Smooth muscle cell (in vitro differentiated cells): ENCODE measurements around the gene CALM1. TPM values are rescaled to one million over a fixed set of nuclear protein-coding genes. Genes with fewer than 3 reads are reported as not detected.

ENCODE experiments used
- DNase-seq: peaks from one replicate; lab custom pipeline; 2025; ENCODE audit not compliant: unreplicated experiment; lab: John Stamatoyannopoulos, UW
- H2AFZ ChIP-seq: fragments of 200-600 bp; sonication (generic); 2 replicates; pipeline ENCODE4 v1.6.0; 2016; ENCODE audit warnings: antibody characterized with exemption, low read depth, mild to moderate bottlenecking
- H3F3A ChIP-seq: fragments of 200-600 bp; sonication (generic); 2 replicates; pipeline ENCODE4 v1.6.0; 2017; ENCODE audit warnings: antibody characterized with exemption, low read depth
- H3K27ac ChIP-seq: fragments of 200-600 bp; sonication (generic); 2 replicates; pipeline ENCODE4 v1.5.1; 2016; ENCODE audit warnings: low read depth, mild to moderate bottlenecking
- H3K27me3 ChIP-seq: fragments of 200-600 bp; sonication (generic); 2 replicates; pipeline ENCODE4 v1.6.1; 2016; ENCODE audit warnings: low read depth, mild to moderate bottlenecking
- H3K36me3 ChIP-seq: fragments of 200-600 bp; sonication (generic); 2 replicates; pipeline ENCODE4 v1.5.1; 2016; ENCODE audit warnings: low read depth
- H3K4me1 ChIP-seq: fragments of 200-600 bp; sonication (generic); 2 replicates; pipeline ENCODE4 v1.5.1; 2016; ENCODE audit warnings: low read depth
- H3K4me2 ChIP-seq: fragments of 200-600 bp; sonication (generic); 2 replicates; pipeline ENCODE4 v1.6.0; 2016; ENCODE audit warnings: mild to moderate bottlenecking
- H3K4me3 ChIP-seq: fragments of 200-600 bp; sonication (generic); 2 replicates; pipeline ENCODE4 v1.5.1; 2016; ENCODE audit warnings: mild to moderate bottlenecking
- H3K79me2 ChIP-seq: fragments of 200-600 bp; sonication (generic); 2 replicates; pipeline ENCODE4 v1.6.0; 2016; ENCODE audit warnings: low read depth, mild to moderate bottlenecking
- H3K9ac ChIP-seq: fragments of 200-600 bp; sonication (generic); 2 replicates; pipeline ENCODE4 v1.6.0; 2016; ENCODE audit warnings: low read depth
- H3K9me3 ChIP-seq: fragments of 200-600 bp; sonication (generic); replicated peaks from 2 replicates; pipeline ENCODE4 v1.5.1; 2016; ENCODE audit warnings: low read depth
- H4K20me1 ChIP-seq: fragments of 200-600 bp; sonication (generic); 2 replicates; pipeline ENCODE4 v1.6.0; 2016; ENCODE audit warnings: low read depth
- CTCF ChIP-seq: fragments of 200-600 bp; sonication (generic); IDR thresholded peaks from 2 replicates; pipeline ENCODE4 v1.5.1; 2017; ENCODE audit warnings: borderline replicate concordance, mild to moderate bottlenecking, antibody characterized with exemption; ENCODE audit not compliant: insufficient read depth, poor library complexity, severe bottlenecking
- WGBS: methylation state at CpG from one replicate; pipeline ENCODE4 v1.1.7; 2016; ENCODE audit warnings: low lambda C conversion rate; 5-methylcytosine and 5-hydroxymethylcytosine counted together
- polyA plus RNA-seq: library from polyadenylated mRNA; unstranded; fragments of >200 nt; fragmentation: Nextera tagmentation; extraction: Ambion mirVana; gene quantifications from 2 replicates; pipeline ENCODE4 v1.2.1, GENCODE V29; 2016
- total RNA-seq: library from RNA; depleted of rRNA; stranded (reverse); fragments of >200 nt; gene quantifications from 2 replicates; pipeline ENCODE4 v1.2.3, GENCODE V29; 2014

The CALM1 gene
- total and polyA plus RNA-seq, 2 experiments from 2014 or later = 302 to 545 TPM

GRCh38 chr14:90384543-90384911, 12.3 kb upstream of the CALM1 start:
- H2AFZ ChIP-seq = peak overlapping the region; percentile 92
- TF ChIP-seq CTCF = no peak
- peak overlapping the region; percentile 95 for H3K9ac ChIP-seq
- no peak for DNase-seq
- 39% methylated on average over 3 of the region's 3 CpGs for WGBS
- peak overlapping the region; percentile 100 for H3K27ac ChIP-seq
- no peaks in the 10 kb centered on the region for H3K79me2 ChIP-seq
- no peaks in the 10 kb centered on the region for H3K9me3 ChIP-seq
- no peaks in the 10 kb centered on the region for H3K36me3 ChIP-seq
- H4K20me1 ChIP-seq = no peaks in the 10 kb centered on the region
- peaks cover 20% of the 10 kb centered on the region for H3K4me1 ChIP-seq
- no peaks in the 10 kb centered on the region for H3K27me3 ChIP-seq
- peak overlapping the region; percentile 94 for H3K4me2 ChIP-seq
- H3F3A ChIP-seq = peaks cover 15% of the 10 kb centered on the region
- no peak overlapping the region for H3K4me3 ChIP-seq

GRCh38 chr14:90386321-90386720, 10.5 kb upstream of the CALM1 start:
- H3K9me3 ChIP-seq = no peaks in the 10 kb centered on the region
- WGBS = 96% methylated on average over 2 of the region's 2 CpGs
- no peaks in the 10 kb centered on the region for H3K27me3 ChIP-seq
- H3F3A ChIP-seq = peaks cover 15% of the 10 kb centered on the region
- H3K4me3 ChIP-seq = no peak overlapping the region
- peaks cover 19% of the 10 kb centered on the region for H3K4me1 ChIP-seq
- no peak overlapping the region for H3K4me2 ChIP-seq
- no peak overlapping the region for H3K9ac ChIP-seq
- no peak for DNase-seq
- H3K36me3 ChIP-seq = no peaks in the 10 kb centered on the region
- H3K79me2 ChIP-seq = no peaks in the 10 kb centered on the region
- H2AFZ ChIP-seq = no peak overlapping the region
- no peak overlapping the region for H3K27ac ChIP-seq
- no peak for TF ChIP-seq CTCF
- no peaks in the 10 kb centered on the region for H4K20me1 ChIP-seq

GRCh38 chr14:90387206-90387760, 9.5 kb upstream of the CALM1 start:
- Histone ChIP-seq H3K9ac (no peak overlapping the region), H2AFZ (no peak overlapping the region), H3F3A (peaks cover 7% of the 10 kb centered on the region), H3K27ac (no peak overlapping the region), H3K9me3 (no peaks in the 10 kb centered on the region), H3K4me1 (peaks cover 10% of the 10 kb centered on the region), H3K27me3 (no peaks in the 10 kb centered on the region), H3K4me2 (no peak overlapping the region), H3K4me3 (no peak overlapping the region), H3K36me3 (no peaks in the 10 kb centered on the region), H3K79me2 (no peaks in the 10 kb centered on the region), H4K20me1 (no peaks in the 10 kb centered on the region)
- no peak for DNase-seq
- 53% methylated on average over 2 of the region's 2 CpGs for WGBS
- no peak for TF ChIP-seq CTCF

GRCh38 chr14:90388437-90388836, 8.4 kb upstream of the CALM1 start:
- Histone ChIP-seq H2AFZ (no peak overlapping the region), H3K4me3 (no peak overlapping the region), H3K9me3 (no peaks in the 10 kb centered on the region), H3K9ac (no peak overlapping the region), H3K36me3 (no peaks in the 10 kb centered on the region), H3K27ac (no peak overlapping the region), H3K4me1 (peaks cover 10% of the 10 kb centered on the region), H3K79me2 (no peaks in the 10 kb centered on the region), H4K20me1 (no peaks in the 10 kb centered on the region), H3K27me3 (no peaks in the 10 kb centered on the region), H3K4me2 (no peak overlapping the region), H3F3A (peaks cover 7% of the 10 kb centered on the region)
- DNase-seq = no peak
- no peak for TF ChIP-seq CTCF
- WGBS = 45% methylated on average over 4 of the region's 4 CpGs
